ENCODE measurements around the gene PPIL1. TPM values are rescaled to one million over a fixed set of nuclear protein-coding genes. Genes with fewer than 3 reads are reported as not detected.

The PPIL1 gene
- total RNA-seq, 1 experiment from 2014 or later: 87.8 TPM

GRCh38 chr6:36847991-36848390 is 26.6 kb downstream of the PPIL1 start:
- H2BK120ac ChIP-seq (ENCODE audit: low read depth, low read length, poor library complexity, severe bottlenecking): no peak overlapping the region
- no peak overlapping the region for H2BK20ac ChIP-seq (ENCODE audit: low read depth, low read length, poor library complexity, severe bottlenecking)
- H4K20me1 ChIP-seq (ENCODE audit: control insufficient read depth, insufficient read depth, insufficient read length): no peaks in the 10 kb centered on the region
- no peak overlapping the region for H4K5ac ChIP-seq (ENCODE audit: insufficient read length, low read depth, low read length)
- H3K56ac ChIP-seq (ENCODE audit: insufficient read length, low read depth, low read length): no peak overlapping the region
- no peak overlapping the region for H3K4me2 ChIP-seq (ENCODE audit: insufficient read depth, insufficient read length, low read length)
- H3T11ph ChIP-seq (ENCODE audit: low read length): no peak overlapping the region
- no peaks in the 10 kb centered on the region for H3K79me1 ChIP-seq (ENCODE audit: insufficient read depth, low read depth, low read length, poor library complexity, severe bottlenecking)
- no peaks in the 10 kb centered on the region for H3K9me3 ChIP-seq (ENCODE audit: control insufficient read depth, low read depth, low read length)
- H3K9me3 Mint-ChIP-seq: no peaks in the 10 kb centered on the region
- H2BK15ac ChIP-seq (ENCODE audit: low read depth, low read length): no peak overlapping the region
- no peak overlapping the region for H3K9ac ChIP-seq (ENCODE audit: extremely low read depth, insufficient read length, low read length)
- H2BK5ac ChIP-seq (ENCODE audit: insufficient read length, low read length): no peak overlapping the region
- H3K27me3 ChIP-seq (ENCODE audit: insufficient read depth, low read length): no peaks in the 10 kb centered on the region
- no peak overlapping the region for H3K14ac ChIP-seq (ENCODE audit: insufficient read depth, low read length)
- H3K4me3 Mint-ChIP-seq: no peak overlapping the region
- H3K4me1 ChIP-seq (ENCODE audit: insufficient read depth, low read length): no peaks in the 10 kb centered on the region; the same call in 1 of the 2 replicates
- H3K4ac ChIP-seq (ENCODE audit: low read depth, low read length): no peak overlapping the region
- peaks cover 10% of the 10 kb centered on the region for H3K27me3 Mint-ChIP-seq (ENCODE audit: low read depth)
- peaks cover 28 to 36% of the 10 kb centered on the region in 2 experiments for H3K4me1 Mint-ChIP-seq
- no peak overlapping the region for H3K27ac ChIP-seq (ENCODE audit: insufficient read length, low read depth, low read length)
- no peak overlapping the region for H2BK12ac ChIP-seq (ENCODE audit: insufficient read length, low read depth, low read length)
- no peak overlapping the region for H2AK5ac ChIP-seq (ENCODE audit: insufficient read length, low read length)
- no peaks in the 10 kb centered on the region for H3K79me2 ChIP-seq (ENCODE audit: insufficient read depth, low read length)
- H2AFZ ChIP-seq (ENCODE audit: low read length): no peak overlapping the region
- no peak overlapping the region for H3K27ac Mint-ChIP-seq
- no peak for DNase-seq
- H3K36me3 Mint-ChIP-seq (ENCODE audit: insufficient read depth in 1 of 3, low read depth in 3 of 3): peaks cover under 1 to 7% (median 5%) of the 10 kb centered on the region in 3 experiments; a peak in 4 of 7 replicates
- H3K18ac ChIP-seq (ENCODE audit: insufficient read length, low read depth, low read length): no peak overlapping the region
- WGBS (ENCODE audit: extremely low coverage, insufficient read length, low lambda C conversion rate): no CpG with 5 or more reads among the region's 6 CpGs
- no peak for TF ChIP-seq CTCF (conservative IDR thresholded peaks at IDR 0.05)
- no peak overlapping the region for H4K8ac ChIP-seq (replicated peaks; ENCODE audit: insufficient read length, low read depth, low read length)
- H4K91ac ChIP-seq (ENCODE audit: insufficient read length, low read depth, low read length): no peak overlapping the region
- H3K23me2 ChIP-seq (ENCODE audit: insufficient read length, low read depth, low read length, poor library complexity, severe bottlenecking): peaks cover 4% of the 10 kb centered on the region
- no peak overlapping the region for H3K23ac ChIP-seq (ENCODE audit: insufficient read length, low read depth, low read length)

Measured in H9 (cell line).